GM12801 (cell line): ENCODE results near the gene DLG2.

Experiments
- CTCF ChIP-seq: IDR thresholded peaks from one replicate; pipeline ENCODE4 v1.5.1; 2011; ENCODE audit warnings: control low read depth; ENCODE audit not compliant: insufficient read length; ENCODE audit errors: extremely low read depth

The DLG2 gene

GRCh38 chr11:85551881-85552280 lies 75.3 kb downstream of the DLG2 start:
- no peak for TF ChIP-seq CTCF

GRCh38 chr11:85541683-85542082 lies 85.5 kb downstream of the DLG2 start:
- no peak for TF ChIP-seq CTCF

GRCh38 chr11:85540635-85541205 lies 86.4 kb downstream of the DLG2 start:
- no peak for TF ChIP-seq CTCF

- no peak for TF ChIP-seq CTCF
These were observed 87.0 kb downstream of the DLG2 start for GRCh38 chr11:85540181-85540580.

- no peak for TF ChIP-seq CTCF
These were observed 87.4 kb downstream of the DLG2 start for GRCh38 chr11:85539740-85540139.

GRCh38 chr11:85539029-85539689 lies 88.0 kb downstream of the DLG2 start:
- TF ChIP-seq CTCF = no peak

- no peak for TF ChIP-seq CTCF
These were observed 90.7 kb downstream of the DLG2 start for GRCh38 chr11:85536438-85536837.
